Kidney epithelial cell (primary cell): Measurements from ENCODE around the gene SSR4. TPM values are rescaled to one million over a fixed set of nuclear protein-coding genes. Genes with fewer than 3 reads are reported as not detected.

ENCODE experiments used
- DNase-seq: peaks from one replicate; pipeline ENCODE4 v3.0.0-alpha.2; 2010; ENCODE audit warnings: low read depth
- H3K27me3 ChIP-seq: 2 replicates; pipeline ENCODE4 v1.6.0; 2011; ENCODE audit warnings: low read length; ENCODE audit not compliant: control insufficient read depth, insufficient read depth
- H3K36me3 ChIP-seq: 2 replicates; pipeline ENCODE4 v1.5.1; 2011; ENCODE audit warnings: low read length; ENCODE audit not compliant: control insufficient read depth, insufficient read depth
- H3K4me3 ChIP-seq: 2 replicates; pipeline ENCODE4 v1.5.1; 2011; ENCODE audit warnings: low read depth, mild to moderate bottlenecking, control low read depth, low read length
- CTCF ChIP-seq: IDR thresholded peaks from 2 replicates; pipeline ENCODE4 v1.5.1; 2011; ENCODE audit warnings: mild to moderate bottlenecking, moderate library complexity, low read length, control low read depth, inconsistent platforms; ENCODE audit not compliant: insufficient read depth, poor library complexity, severe bottlenecking
- total RNA-seq: library from RNA; depleted of rRNA; stranded (reverse); fragments of >200 nt; gene quantifications from 2 replicates; pipeline ENCODE4 v1.2.3, GENCODE V29; 2015

SSR4 gene
- total RNA-seq, 1 donor from 2014 or later: 300 TPM

- no peak for TF ChIP-seq CTCF
- no peaks in the 10 kb centered on the region for H3K36me3 ChIP-seq
- no peak for DNase-seq
- H3K27me3 ChIP-seq: no peaks in the 10 kb centered on the region
- no peak overlapping the region for H3K4me3 ChIP-seq
These were observed 11.0 kb upstream of the SSR4 start for GRCh38 chrX:153783378-153784013.

- TF ChIP-seq CTCF: no peak
- Histone ChIP-seq H3K36me3 (no peaks in the 10 kb centered on the region), H3K27me3 (no peaks in the 10 kb centered on the region), H3K4me3 (no peak overlapping the region)
- DNase-seq: no peak
These were observed 10.0 kb upstream of the SSR4 start for GRCh38 chrX:153784325-153784967.

GRCh38 chrX:153786669-153787068, 7.8 kb upstream of the SSR4 start:
- Histone ChIP-seq H3K27me3 (no peaks in the 10 kb centered on the region), H3K4me3 (no peak overlapping the region), H3K36me3 (no peaks in the 10 kb centered on the region)
- TF ChIP-seq CTCF: no peak
- no peak for DNase-seq

- Histone ChIP-seq H3K36me3 (no peaks in the 10 kb centered on the region), H3K4me3 (no peak overlapping the region), H3K27me3 (no peaks in the 10 kb centered on the region)
- no peak for TF ChIP-seq CTCF
- no peak for DNase-seq
These were observed 4.8 kb upstream of the SSR4 start for GRCh38 chrX:153789654-153790053.

GRCh38 chrX:153791104-153791852, 3.2 kb upstream of the SSR4 start:
- no peaks in the 10 kb centered on the region for H3K36me3 ChIP-seq
- no peaks in the 10 kb centered on the region for H3K27me3 ChIP-seq
- no peak for TF ChIP-seq CTCF
- H3K4me3 ChIP-seq: no peak overlapping the region
- DNase-seq: no peak
